Raji (cell line): Measurements from ENCODE around the gene AMOTL2.

Source experiments
- POLR2A ChIP-seq: IDR thresholded peaks from 2 replicates; pipeline ENCODE4 v1.6.1; 2011; ENCODE audit warnings: low read depth, low read length, control low read depth; ENCODE audit not compliant: insufficient read depth

AMOTL2 gene

GRCh38 chr3:134364936-134365765, 9.1 kb downstream of the AMOTL2 start:
- no peak for TF ChIP-seq POLR2A

- no peak for TF ChIP-seq POLR2A
Measured at GRCh38 chr3:134364061-134364935, 9.9 kb downstream of the AMOTL2 start.

- TF ChIP-seq POLR2A: no peak
Measured at GRCh38 chr3:134363381-134363755, 10.9 kb downstream of the AMOTL2 start.

GRCh38 chr3:134362670-134363380, 11.4 kb downstream of the AMOTL2 start:
- no peak for TF ChIP-seq POLR2A

GRCh38 chr3:134362221-134362620, 12.0 kb downstream of the AMOTL2 start:
- no peak for TF ChIP-seq POLR2A

GRCh38 chr3:134361162-134361835, 12.9 kb downstream of the AMOTL2 start:
- no peak for TF ChIP-seq POLR2A

GRCh38 chr3:134360046-134360445, 14.2 kb downstream of the AMOTL2 start:
- no peak for TF ChIP-seq POLR2A

- no peak for TF ChIP-seq POLR2A
Measured at GRCh38 chr3:134359121-134360010, 14.9 kb downstream of the AMOTL2 start.

GRCh38 chr3:134357914-134358811, 16.1 kb downstream of the AMOTL2 start:
- TF ChIP-seq POLR2A: no peak

GRCh38 chr3:134357261-134357913, 16.9 kb downstream of the AMOTL2 start:
- TF ChIP-seq POLR2A: no peak

GRCh38 chr3:134356411-134357040, 17.7 kb downstream of the AMOTL2 start:
- TF ChIP-seq POLR2A: no peak

GRCh38 chr3:134355416-134355815, 18.8 kb downstream of the AMOTL2 start:
- TF ChIP-seq POLR2A: no peak
